Activated T-cell treated with anti-CD3 and anti-CD28 coated beads, Interleukin-2, amount 50 U/mL, for 72 hours (primary cell): ENCODE measurements around the gene PTER. TPM values are rescaled to one million over a fixed set of nuclear protein-coding genes. Genes with fewer than 3 reads are reported as not detected.

Source experiments
- ATAC-seq, 2 donors: fragments of 150-1000 bp; cut with Tn5 transposase; replicated peaks in 1 of 2; 2 replicates each; pipeline ENCODE4 v1.10.0; 2021; ENCODE audit warnings: moderate library complexity in 2 of 2, mild to moderate bottlenecking in 1 of 2
- DNase-seq, 2 donors: peaks; one replicate each; pipeline ENCODE4 v3.0.0; 2021 to 2022; ENCODE audit warnings: mixed read lengths in 1 of 2
- H3K27ac Mint-ChIP-seq: one replicate; pipeline ENCODE4 v1.8.0; 2022; ENCODE audit warnings: mild to moderate bottlenecking, moderate library complexity, mixed read lengths
- H3K27me3 Mint-ChIP-seq: one replicate; pipeline ENCODE4 v1.8.0; 2022; ENCODE audit warnings: low read depth, mixed read lengths
- H3K36me3 Mint-ChIP-seq, 2 donors: one replicate each; pipeline ENCODE4 v1.8.0; 2022; ENCODE audit warnings: mixed read lengths in 2 of 2, mild to moderate bottlenecking in 1 of 2; ENCODE audit not compliant: insufficient read depth in 2 of 2
- H3K4me1 Mint-ChIP-seq: one replicate; pipeline ENCODE4 v1.8.0; 2022; ENCODE audit warnings: low read depth, mixed read lengths
- H3K4me3 Mint-ChIP-seq, 2 donors: one replicate each; pipeline ENCODE4 v1.8.0; 2022; ENCODE audit warnings: mild to moderate bottlenecking in 2 of 2, mixed read lengths in 2 of 2, moderate library complexity in 2 of 2
- H3K9me3 Mint-ChIP-seq, 2 donors: one replicate each; pipeline ENCODE4 v1.8.0; 2022; ENCODE audit warnings: mixed read lengths in 2 of 2
- total RNA-seq, 2 donors: library from RNA; stranded (reverse); gene quantifications; one replicate each; pipeline ENCODE4 v1.2.3, GENCODE V29; 2022

PTER gene
- total RNA-seq, 2 donors from 2014 or later = 25.7 to 40.7 TPM

DNA sequence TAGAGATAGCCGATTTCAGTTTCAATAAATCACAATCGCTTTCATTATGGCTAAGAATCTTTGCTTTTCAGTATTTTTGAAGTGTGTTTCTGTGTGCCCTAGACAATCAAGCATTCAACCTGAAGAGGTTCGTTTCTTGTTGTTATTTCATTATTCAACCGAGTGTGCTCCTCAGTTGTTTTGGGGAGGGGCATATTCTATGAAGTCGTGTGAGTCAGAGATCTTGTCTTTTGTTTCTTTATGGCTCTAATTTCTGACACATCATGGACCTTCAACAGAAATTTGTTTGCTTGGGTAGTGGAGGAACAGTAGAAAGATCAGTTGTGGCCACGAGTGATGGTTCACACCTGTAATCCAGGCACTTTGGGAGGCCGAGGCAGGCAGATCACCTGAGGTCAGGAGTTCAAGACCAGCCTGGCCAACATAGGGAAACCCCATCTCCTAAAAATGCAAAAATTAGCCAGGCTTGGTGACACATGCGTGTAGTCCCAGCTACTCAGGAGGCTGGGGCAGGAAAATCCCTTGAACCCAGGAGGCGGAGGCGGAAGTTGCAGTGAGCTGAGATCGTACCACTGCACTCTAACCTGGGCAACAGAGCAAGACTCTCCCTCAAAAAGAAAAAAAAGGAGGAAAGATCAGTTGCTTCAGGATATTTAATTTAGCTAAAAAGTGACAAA is 46.6 kb downstream of the PTER start:
- ATAC-seq = no peak
- no peaks in the 10 kb centered on the region for H3K27me3 Mint-ChIP-seq
- no peak overlapping the region for H3K27ac Mint-ChIP-seq
- H3K4me3 Mint-ChIP-seq = no peak overlapping the region
- DNase-seq = no peak
- H3K36me3 Mint-ChIP-seq = peaks cover 6 to 8% of the 10 kb centered on the region in 2 donors
- H3K9me3 Mint-ChIP-seq = no peaks in the 10 kb centered on the region
- peaks cover 11% of the 10 kb centered on the region for H3K4me1 Mint-ChIP-seq

GRCh38 chr10:16490511-16490910 is 53.7 kb downstream of the PTER start:
- no peak overlapping the region for H3K27ac Mint-ChIP-seq
- no peak for DNase-seq
- H3K4me3 Mint-ChIP-seq = no peak overlapping the region
- no peaks in the 10 kb centered on the region for H3K9me3 Mint-ChIP-seq
- H3K27me3 Mint-ChIP-seq = no peaks in the 10 kb centered on the region
- ATAC-seq = no peak
- H3K36me3 Mint-ChIP-seq = peaks cover 3 to 8% of the 10 kb centered on the region in 2 donors
- no peaks in the 10 kb centered on the region for H3K4me1 Mint-ChIP-seq

- Mint-ChIP-seq H3K27me3 (no peaks in the 10 kb centered on the region), H3K4me1 (no peaks in the 10 kb centered on the region), H3K36me3 (peaks cover 3 to 5% of the 10 kb centered on the region in 2 donors), H3K9me3 (no peaks in the 10 kb centered on the region), H3K27ac (no peak overlapping the region), H3K4me3 (no peak overlapping the region)
- DNase-seq (no peak), ATAC-seq (no peak)
Measured at GRCh38 chr10:16491933-16492332, 55.1 kb downstream of the PTER start.

- ATAC-seq (no peak), DNase-seq (no peak)
- no peak overlapping the region for H3K27ac Mint-ChIP-seq
- no peaks in the 10 kb centered on the region for H3K9me3 Mint-ChIP-seq
- H3K4me1 Mint-ChIP-seq = peaks cover 9% of the 10 kb centered on the region
- H3K27me3 Mint-ChIP-seq = no peaks in the 10 kb centered on the region
- peaks cover under 1 to 6% of the 10 kb centered on the region in 2 donors for H3K36me3 Mint-ChIP-seq
- H3K4me3 Mint-ChIP-seq = no peak overlapping the region
Measured at GRCh38 chr10:16493884-16494536, 57.2 kb downstream of the PTER start.

DNA sequence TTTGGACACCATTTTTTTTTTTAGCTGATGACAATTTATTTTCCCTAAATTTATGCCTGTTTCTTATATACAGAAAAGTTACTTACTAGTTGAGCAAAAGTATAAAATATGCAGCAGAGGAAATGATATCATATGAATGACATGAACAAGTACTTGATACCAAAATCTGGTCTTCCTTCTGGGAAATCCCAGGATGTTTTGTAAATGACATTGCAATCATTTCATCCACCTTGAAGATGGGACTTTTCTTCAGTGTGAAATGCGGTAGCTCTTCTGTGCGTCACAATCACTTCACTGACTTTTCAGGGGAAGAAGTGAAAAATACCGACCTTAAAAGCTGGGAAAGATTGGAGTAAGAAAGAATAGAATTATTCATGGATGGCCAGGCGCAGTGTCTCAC is 61.1 kb downstream of the PTER start:
- Mint-ChIP-seq H3K36me3 (peaks cover 0 to 8% of the 10 kb centered on the region in 2 donors), H3K9me3 (no peaks in the 10 kb centered on the region), H3K4me1 (peaks cover 9% of the 10 kb centered on the region), H3K27ac (no peak overlapping the region), H3K27me3 (no peaks in the 10 kb centered on the region), H3K4me3 (no peak overlapping the region)
- no peak for DNase-seq
- no peak for ATAC-seq

- Mint-ChIP-seq H3K9me3 (no peaks in the 10 kb centered on the region), H3K27me3 (no peaks in the 10 kb centered on the region), H3K27ac (no peak overlapping the region), H3K4me3 (no peak overlapping the region), H3K36me3 (peaks cover 3 to 6% of the 10 kb centered on the region in 2 donors), H3K4me1 (no peaks in the 10 kb centered on the region)
- DNase-seq = no peak
- ATAC-seq = no peak
Measured at GRCh38 chr10:16505161-16505560, 68.4 kb downstream of the PTER start.

DNA sequence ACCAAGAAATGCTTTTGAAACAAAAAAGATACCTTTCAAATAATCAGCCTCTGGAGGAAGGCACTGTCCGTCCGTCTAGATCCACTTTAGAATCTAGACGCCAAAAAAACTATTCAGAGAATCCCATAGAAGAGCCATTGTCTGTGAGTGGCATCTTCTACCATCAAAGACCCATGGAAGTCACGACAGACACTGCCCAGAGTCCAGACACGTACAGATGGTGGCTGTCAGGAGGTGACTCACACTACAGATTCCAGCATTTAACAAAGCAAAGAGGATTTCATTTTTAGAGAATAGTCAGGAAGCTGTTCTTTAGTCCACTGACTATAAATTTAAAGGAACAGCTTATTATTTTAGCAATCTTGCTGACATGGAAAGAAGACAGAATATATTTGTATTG is 73.2 kb downstream of the PTER start:
- no peak overlapping the region for H3K27ac Mint-ChIP-seq
- peaks cover 3 to 6% of the 10 kb centered on the region in 2 donors for H3K36me3 Mint-ChIP-seq
- DNase-seq = no peak
- no peak for ATAC-seq
- H3K27me3 Mint-ChIP-seq = no peaks in the 10 kb centered on the region
- H3K4me1 Mint-ChIP-seq = no peaks in the 10 kb centered on the region
- H3K4me3 Mint-ChIP-seq = no peak overlapping the region
- H3K9me3 Mint-ChIP-seq = no peaks in the 10 kb centered on the region

DNA sequence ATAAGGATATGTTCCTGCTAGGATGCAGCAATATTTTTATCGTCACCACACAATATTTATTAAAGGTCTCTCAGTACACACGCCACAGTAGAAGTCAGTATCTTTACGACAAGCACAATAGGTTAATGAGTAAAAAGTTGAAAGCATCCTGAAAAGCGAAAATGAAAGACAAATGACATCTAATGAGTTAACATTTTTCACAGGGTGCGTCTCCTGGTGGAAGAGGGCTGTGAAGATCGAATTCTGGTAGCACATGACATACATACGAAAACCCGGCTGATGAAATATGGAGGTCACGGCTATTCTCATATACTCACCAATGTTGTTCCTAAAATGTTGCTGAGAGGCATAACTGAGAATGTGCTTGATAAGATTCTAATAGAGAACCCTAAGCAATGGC is 74.0 kb downstream of the PTER start:
- ATAC-seq (no peak), DNase-seq (no peak)
- H3K27ac Mint-ChIP-seq = no peak overlapping the region
- H3K4me3 Mint-ChIP-seq = no peak overlapping the region
- no peaks in the 10 kb centered on the region for H3K9me3 Mint-ChIP-seq
- H3K27me3 Mint-ChIP-seq = no peaks in the 10 kb centered on the region
- peaks cover 3 to 6% of the 10 kb centered on the region in 2 donors for H3K36me3 Mint-ChIP-seq
- no peaks in the 10 kb centered on the region for H3K4me1 Mint-ChIP-seq

DNA sequence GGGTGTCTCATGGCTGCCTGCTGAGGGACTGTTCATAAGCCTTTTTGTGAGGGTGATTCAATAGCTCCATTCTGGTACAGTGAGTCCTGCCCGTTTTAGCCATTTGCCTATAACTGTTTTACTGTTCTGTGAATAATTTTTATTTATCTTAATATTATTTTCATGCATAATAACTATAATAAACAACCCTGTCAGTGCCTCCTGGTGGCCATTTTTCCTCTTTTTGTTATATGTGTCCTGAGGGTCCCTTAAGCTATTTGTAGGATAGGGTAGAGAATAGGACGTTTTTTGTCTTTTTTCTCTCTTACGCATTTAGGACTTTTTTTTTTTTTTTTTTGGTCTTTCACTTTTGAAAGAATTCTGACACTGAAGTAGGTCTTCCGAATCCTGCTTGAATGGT is 82.0 kb downstream of the PTER start:
- Mint-ChIP-seq H3K27ac (no peak overlapping the region), H3K27me3 (peaks cover 35% of the 10 kb centered on the region), H3K4me1 (no peaks in the 10 kb centered on the region), H3K36me3 (no peaks in the 10 kb centered on the region), H3K4me3 (no peak overlapping the region), H3K9me3 (no peaks in the 10 kb centered on the region)
- ATAC-seq = no peak
- no peak for DNase-seq

GRCh38 chr10:16519250-16519907 is 82.6 kb downstream of the PTER start:
- ATAC-seq (no peak), DNase-seq (no peak)
- Mint-ChIP-seq H3K27me3 (peaks cover 41% of the 10 kb centered on the region), H3K4me3 (peak overlapping the region; percentile 55 to 76), H3K4me1 (no peaks in the 10 kb centered on the region), H3K27ac (no peak overlapping the region), H3K36me3 (no peaks in the 10 kb centered on the region), H3K9me3 (no peaks in the 10 kb centered on the region)

- Mint-ChIP-seq H3K27ac (no peak overlapping the region), H3K36me3 (no peaks in the 10 kb centered on the region), H3K9me3 (no peaks in the 10 kb centered on the region), H3K27me3 (peaks cover 46% of the 10 kb centered on the region), H3K4me1 (no peaks in the 10 kb centered on the region), H3K4me3 (peak overlapping the region; percentile 77 to 81)
- peak; percentile 41 to 58 for ATAC-seq
- peak; percentile 11 to 18 for DNase-seq
Measured at GRCh38 chr10:16519908-16520861, 83.4 kb downstream of the PTER start.

DNA sequence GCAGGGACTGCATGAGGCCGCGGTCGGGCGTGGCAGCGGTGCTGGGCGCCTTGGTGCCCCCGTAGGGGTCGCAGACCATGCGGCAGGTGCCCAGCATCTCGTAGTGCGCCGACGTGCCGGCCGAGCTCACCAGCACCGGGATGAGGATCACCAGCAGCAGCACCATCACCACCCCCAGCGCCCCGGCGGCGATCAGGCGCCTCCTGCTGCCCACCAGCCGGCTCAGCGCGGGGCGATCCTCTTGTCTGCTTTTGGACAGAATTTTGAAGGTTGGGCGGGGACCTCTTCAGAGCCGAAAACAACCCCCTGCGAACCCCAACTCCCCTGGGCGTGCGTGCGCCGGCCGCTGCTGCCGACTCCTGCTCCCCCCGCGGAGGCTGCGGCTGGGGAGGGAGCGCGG is 84.1 kb downstream of the PTER start:
- Mint-ChIP-seq H3K36me3 (no peaks in the 10 kb centered on the region), H3K4me3 (peak overlapping the region; percentile 58 to 68), H3K9me3 (no peaks in the 10 kb centered on the region), H3K27ac (no peak overlapping the region), H3K27me3 (peaks cover 46% of the 10 kb centered on the region), H3K4me1 (no peaks in the 10 kb centered on the region)
- DNase-seq = peak; percentile 60 to 61
- peak; percentile 78 to 79 for ATAC-seq
